HG02884 (cell line): ENCODE results near the gene C8G.

ENCODE experiments used
- ATAC-seq: cut with Tn5 transposase; IDR thresholded peaks from one replicate; pipeline ENCODE4 v1.9.1; 2021; ENCODE audit warnings: mild to moderate bottlenecking, moderate library complexity; ENCODE audit not compliant: unreplicated experiment

The C8G gene

GRCh38 chr9:136944519-136945332 lies at the start of gene C8G, which contains the start of gene FBXW5:
Gene C8G, plus strand, starts transcription at chr9:136945243. Its CDS starts 78 bp downstream, at chr9:136945321.
Gene FBXW5, minus strand, starts transcription at chr9:136944738. Its CDS starts 655 bp downstream, at chr9:136944083.
- peak; percentile 74 for ATAC-seq

GRCh38 chr9:136896027-136896426 lies 49.0 kb upstream of the C8G start:
- ATAC-seq, result no peak

GRCh38 chr9:136898483-136899100 lies 46.5 kb upstream of the C8G start:
- no peak for ATAC-seq

GRCh38 chr9:136899196-136899595 lies 45.8 kb upstream of the C8G start:
- peak; percentile 42 for ATAC-seq

GRCh38 chr9:136900556-136900955 lies 44.5 kb upstream of the C8G start:
- ATAC-seq, result no peak

GRCh38 chr9:136900988-136901515 lies 44.0 kb upstream of the C8G start:
- no peak for ATAC-seq

GRCh38 chr9:136901516-136902258 lies 43.4 kb upstream of the C8G start:
- ATAC-seq, result no peak

- no peak for ATAC-seq
Measured at GRCh38 chr9:136902259-136902821, 42.7 kb upstream of the C8G start.

GRCh38 chr9:136903041-136903554 lies 41.9 kb upstream of the C8G start:
- no peak for ATAC-seq

- no peak for ATAC-seq
Measured at GRCh38 chr9:136906266-136906665, 38.8 kb upstream of the C8G start.

- ATAC-seq, result no peak
Measured at GRCh38 chr9:136907011-136907914, 37.8 kb upstream of the C8G start.

- no peak for ATAC-seq
Measured at GRCh38 chr9:136910197-136910900, 34.7 kb upstream of the C8G start.

- ATAC-seq, result no peak
Measured at GRCh38 chr9:136910901-136911245, 34.2 kb upstream of the C8G start.

- ATAC-seq, result no peak
Measured at GRCh38 chr9:136913701-136914438, 31.2 kb upstream of the C8G start.

GRCh38 chr9:136915632-136916329 lies 29.3 kb upstream of the C8G start:
- no peak for ATAC-seq

- ATAC-seq, result no peak
Measured at GRCh38 chr9:136916330-136917184, 28.5 kb upstream of the C8G start.

- ATAC-seq, result no peak
Measured at GRCh38 chr9:136917902-136918301, 27.1 kb upstream of the C8G start.
